ENCODE results near the gene PIEZO2.

DNA sequence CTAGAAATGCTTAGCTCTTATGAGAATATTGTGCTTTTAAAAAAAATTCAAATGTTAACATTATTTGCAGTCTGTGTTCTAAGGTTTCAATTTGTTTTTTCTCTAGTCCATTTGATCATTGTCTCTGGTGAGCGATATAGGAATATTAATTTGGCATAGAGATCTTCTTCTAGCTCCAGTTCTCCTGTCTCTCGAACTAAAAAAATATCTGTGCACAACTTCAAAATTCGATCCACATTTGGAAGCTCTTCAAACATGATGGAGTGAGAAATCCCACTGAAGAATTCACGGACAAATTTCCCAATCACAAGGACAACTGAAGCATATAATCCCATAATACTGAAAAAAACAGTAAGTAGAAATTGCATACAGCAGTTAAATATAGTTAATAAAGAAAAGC lies 477.9 kb downstream of the PIEZO2 start:
- TF ChIP-seq ZFX (IDR thresholded peaks at IDR 0.05; ENCODE audit: borderline replicate concordance), result no peak
- TF ChIP-seq, protein P1, sequence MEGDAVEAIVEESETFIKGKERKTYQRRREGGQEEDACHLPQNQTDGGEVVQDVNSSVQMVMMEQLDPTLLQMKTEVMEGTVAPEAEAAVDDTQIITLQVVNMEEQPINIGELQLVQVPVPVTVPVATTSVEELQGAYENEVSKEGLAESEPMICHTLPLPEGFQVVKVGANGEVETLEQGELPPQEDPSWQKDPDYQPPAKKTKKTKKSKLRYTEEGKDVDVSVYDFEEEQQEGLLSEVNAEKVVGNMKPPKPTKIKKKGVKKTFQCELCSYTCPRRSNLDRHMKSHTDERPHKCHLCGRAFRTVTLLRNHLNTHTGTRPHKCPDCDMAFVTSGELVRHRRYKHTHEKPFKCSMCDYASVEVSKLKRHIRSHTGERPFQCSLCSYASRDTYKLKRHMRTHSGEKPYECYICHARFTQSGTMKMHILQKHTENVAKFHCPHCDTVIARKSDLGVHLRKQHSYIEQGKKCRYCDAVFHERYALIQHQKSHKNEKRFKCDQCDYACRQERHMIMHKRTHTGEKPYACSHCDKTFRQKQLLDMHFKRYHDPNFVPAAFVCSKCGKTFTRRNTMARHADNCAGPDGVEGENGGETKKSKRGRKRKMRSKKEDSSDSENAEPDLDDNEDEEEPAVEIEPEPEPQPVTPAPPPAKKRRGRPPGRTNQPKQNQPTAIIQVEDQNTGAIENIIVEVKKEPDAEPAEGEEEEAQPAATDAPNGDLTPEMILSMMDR (IDR thresholded peaks at IDR 0.05), result no peak
